T-helper 22 cell (primary cell): ENCODE measurements around the gene TMEM225B.
"Not testable (repeated sequence)": the region's sequence is repeated elsewhere in the genome, so short reads cannot be mapped to it uniquely, and the experiment has no call there.

Experiments
- DNase-seq: peaks from one replicate; pipeline ENCODE4 v3.0.0-alpha.2; 2020; ENCODE audit warnings: low read depth

Gene TMEM225B

GRCh38 chr7:99623091-99623693 is 25.1 kb downstream of the TMEM225B start:
- DNase-seq: no peak

GRCh38 chr7:99623702-99624447 is 25.8 kb downstream of the TMEM225B start:
- no peak for DNase-seq

DNA sequence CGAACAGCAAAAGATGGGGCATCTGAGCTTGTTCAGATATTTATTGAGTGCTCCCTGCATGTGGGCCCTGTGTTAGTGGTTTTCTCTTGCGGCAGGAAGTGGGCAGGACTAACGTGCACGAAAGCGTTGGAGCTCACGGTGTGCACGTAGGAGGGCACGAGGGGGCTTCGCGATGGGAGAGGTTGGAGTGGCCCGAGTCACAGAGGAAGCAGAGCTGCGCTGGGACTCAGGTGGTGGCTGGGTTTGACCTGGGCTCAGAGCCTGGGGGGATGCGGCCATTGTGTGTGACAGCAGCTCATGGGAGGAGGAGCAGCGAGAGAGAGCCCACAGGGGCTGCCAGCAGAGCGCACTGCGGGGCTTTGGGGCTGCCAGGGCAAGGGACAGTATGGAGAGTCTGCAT is 26.4 kb downstream of the TMEM225B start:
- peak; percentile 69 for DNase-seq

DNA sequence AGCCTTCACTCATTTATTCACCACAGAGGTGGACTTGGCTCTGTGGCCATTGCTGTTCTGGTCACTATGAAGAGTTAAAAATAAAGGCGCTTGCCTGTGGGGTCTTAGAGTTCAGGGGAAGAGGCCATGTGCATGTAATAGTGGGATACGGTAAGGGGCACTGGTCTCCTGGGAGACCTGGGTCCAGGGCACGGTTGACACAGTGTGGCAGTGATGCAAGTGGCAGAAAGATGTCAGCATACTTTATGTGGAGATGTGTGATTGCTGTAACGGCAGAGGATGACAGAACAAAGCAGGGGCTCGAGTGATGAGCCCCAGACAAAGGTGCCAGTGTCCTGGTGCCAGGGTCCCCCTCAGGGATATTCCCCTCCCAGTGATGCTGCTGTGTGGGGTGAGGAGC is 27.3 kb downstream of the TMEM225B start:
- no peak for DNase-seq

- DNase-seq: no peak
Measured at GRCh38 chr7:99625961-99626360, 27.9 kb downstream of the TMEM225B start.

GRCh38 chr7:99626661-99627060 is 28.6 kb downstream of the TMEM225B start:
- DNase-seq: no peak

GRCh38 chr7:99627513-99627912 is 29.4 kb downstream of the TMEM225B start:
- DNase-seq: no peak

GRCh38 chr7:99628471-99629465 is 30.7 kb downstream of the TMEM225B start:
- DNase-seq: no peak

DNA sequence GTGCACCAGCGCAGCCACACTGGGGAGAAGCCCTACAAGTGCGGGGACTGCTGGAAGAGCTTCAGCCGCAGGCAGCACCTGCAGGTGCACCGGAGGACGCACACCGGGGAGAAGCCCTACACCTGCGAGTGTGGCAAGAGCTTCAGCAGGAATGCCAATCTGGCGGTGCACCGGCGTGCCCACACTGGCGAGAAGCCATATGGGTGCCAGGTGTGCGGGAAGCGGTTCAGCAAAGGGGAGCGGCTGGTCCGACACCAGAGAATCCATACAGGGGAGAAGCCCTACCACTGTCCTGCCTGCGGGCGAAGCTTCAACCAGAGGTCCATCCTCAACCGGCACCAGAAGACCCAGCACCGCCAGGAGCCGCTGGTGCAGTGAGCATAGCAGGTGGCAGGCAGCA is 31.6 kb downstream of the TMEM225B start:
- DNase-seq: no peak

GRCh38 chr7:99631295-99632109 is 33.4 kb downstream of the TMEM225B start:
- DNase-seq: no peak

DNA sequence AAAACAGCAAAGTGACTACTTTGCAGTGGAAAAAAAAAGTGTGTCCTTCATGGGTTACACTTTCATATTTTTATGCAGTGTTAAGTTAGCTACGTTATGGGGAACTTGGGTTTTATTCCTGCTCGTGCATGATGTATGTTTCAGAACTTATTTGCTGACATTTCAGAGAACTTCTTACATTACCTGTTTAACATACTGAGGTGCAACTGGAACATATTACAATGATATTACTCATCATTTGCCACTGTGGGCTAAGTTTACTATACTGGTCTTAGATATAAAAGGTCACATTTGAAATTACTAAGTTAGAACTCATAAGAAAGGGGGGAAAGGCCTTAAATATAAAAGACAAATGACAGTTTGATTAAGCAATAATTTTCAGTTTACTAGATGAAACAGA is 39.3 kb downstream of the TMEM225B start:
- not testable (repeated sequence) for DNase-seq

DNA sequence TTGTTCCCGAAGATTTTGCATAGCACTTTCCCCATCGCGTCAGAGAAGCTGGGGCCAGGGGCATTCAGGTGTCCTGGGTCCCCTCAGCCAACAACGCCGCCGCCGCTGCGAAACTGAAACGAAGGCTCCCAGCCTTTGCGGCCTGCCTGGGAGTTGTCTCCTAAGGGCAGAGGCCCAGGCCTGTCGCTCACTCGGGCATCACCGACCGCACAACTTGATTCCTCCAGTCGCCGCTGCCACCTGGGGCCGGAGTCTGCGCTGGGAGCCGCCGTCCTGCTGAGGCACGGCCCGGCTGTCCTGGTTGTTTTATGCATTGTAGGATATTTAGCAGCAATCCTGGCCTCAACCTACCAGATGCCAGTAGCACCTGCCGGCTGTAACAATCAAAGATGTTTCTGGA is 40.7 kb downstream of the TMEM225B start:
- no peak for DNase-seq

DNA sequence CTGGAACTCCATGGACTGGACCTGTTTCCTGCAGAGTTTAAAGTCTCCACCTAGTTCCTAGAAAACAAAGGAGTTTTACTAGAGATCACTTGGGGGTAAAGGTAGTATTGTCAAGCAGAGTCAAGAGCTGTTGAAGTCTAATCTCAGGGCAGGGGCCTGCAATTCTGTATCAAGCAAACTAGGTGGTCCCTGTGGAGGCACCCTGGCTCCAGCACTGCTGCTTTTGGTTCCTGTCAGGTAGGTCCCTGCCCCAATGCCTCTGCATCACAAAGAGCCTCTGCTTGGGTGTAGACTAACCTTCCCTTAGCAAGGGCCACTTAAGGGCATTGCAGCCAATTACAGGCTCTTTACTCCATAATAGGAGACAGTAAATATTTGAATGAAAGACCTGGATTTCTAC is 41.2 kb downstream of the TMEM225B start:
- no peak for DNase-seq

DNA sequence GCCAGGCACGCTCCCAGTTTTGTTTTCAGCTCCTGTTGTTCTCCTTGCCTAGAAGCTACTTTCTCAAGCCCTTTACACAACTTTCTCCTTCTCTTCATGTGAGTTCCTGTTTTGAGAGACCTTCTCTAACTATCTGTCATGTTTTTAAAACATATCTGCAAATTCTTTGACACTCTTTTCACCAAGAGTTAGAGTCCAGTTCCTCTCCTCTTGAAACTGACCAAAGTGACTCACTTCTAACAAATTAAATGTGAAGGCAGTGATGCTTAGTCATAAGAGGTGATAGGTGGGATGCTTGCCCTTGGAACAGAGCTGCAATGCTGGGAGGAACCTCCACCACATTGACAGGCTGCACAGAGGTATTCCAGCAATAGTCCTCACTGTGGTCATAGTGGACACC is 44.0 kb downstream of the TMEM225B start:
- no peak for DNase-seq

DNA sequence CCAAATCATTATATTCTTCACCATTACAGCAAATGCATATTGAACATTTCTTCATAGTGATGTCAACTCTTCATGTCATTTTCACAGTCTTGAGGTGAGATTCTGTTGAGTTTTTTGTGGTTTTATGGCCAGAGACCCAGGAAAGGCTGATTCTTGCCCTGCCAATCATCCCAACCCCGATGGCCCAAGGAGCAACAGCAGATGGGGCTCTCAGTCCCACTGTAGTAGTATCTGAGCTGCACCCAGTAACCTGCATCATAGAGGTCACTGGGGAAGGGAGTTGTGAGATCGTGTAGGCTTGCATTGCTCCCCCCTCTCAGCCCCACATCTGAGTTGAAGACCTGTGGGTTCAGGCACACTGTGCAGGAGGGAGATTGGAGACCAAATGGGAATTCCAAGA is 45.4 kb downstream of the TMEM225B start:
- DNase-seq: no peak

DNA sequence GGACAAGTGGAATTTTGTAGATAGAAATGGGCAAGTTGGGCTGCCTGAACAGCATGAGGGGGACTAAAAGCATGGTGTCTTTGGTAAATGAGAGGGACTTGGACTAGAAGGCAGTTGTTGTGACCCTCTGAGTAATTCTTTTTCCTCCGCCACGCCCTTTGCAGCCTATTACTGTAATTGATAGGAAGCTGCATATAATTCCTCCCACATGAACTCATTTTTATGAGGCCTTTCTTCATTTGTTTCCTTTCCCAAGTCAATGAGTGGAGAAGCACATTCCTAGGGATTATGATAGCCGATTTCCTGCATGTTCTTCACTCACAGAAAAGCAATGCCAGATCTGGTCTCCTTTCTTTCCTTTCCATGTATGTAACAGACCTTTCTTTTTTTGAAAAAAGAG is 46.4 kb downstream of the TMEM225B start:
- DNase-seq: no peak

GRCh38 chr7:99645590-99645989 is 47.5 kb downstream of the TMEM225B start:
- no peak for DNase-seq

- no peak for DNase-seq
Measured at GRCh38 chr7:99648843-99649242, 50.8 kb downstream of the TMEM225B start.

- DNase-seq: no peak
Measured at GRCh38 chr7:99651290-99651689, 53.2 kb downstream of the TMEM225B start.

- DNase-seq: no peak
Measured at GRCh38 chr7:99652671-99653070, 54.6 kb downstream of the TMEM225B start.

GRCh38 chr7:99653269-99653668 is 55.2 kb downstream of the TMEM225B start:
- not testable (repeated sequence) for DNase-seq

- DNase-seq: no peak
Measured at GRCh38 chr7:99653754-99654153, 55.7 kb downstream of the TMEM225B start.
